Nephron progenitor cell (in vitro differentiated cells): ENCODE measurements around the gene SRCAP.
A peak's percentile ranks its signal among the peaks of the same experiment; 100 is the strongest.

Source experiments
- DNase-seq: peaks from one replicate; pipeline ENCODE4 v3.0.0; 2021
- H3K27ac Mint-ChIP-seq: 2 replicates; pipeline ENCODE4 v1.8.0; 2021; ENCODE audit warnings: mild to moderate bottlenecking, moderate library complexity, mixed read lengths
- H3K27me3 Mint-ChIP-seq: 2 replicates; pipeline ENCODE4 v1.8.0; 2021; ENCODE audit warnings: mild to moderate bottlenecking, low read depth, mixed read lengths; ENCODE audit not compliant: poor library complexity
- H3K36me3 Mint-ChIP-seq: 2 replicates; pipeline ENCODE4 v1.8.0; 2021; ENCODE audit warnings: low read depth, mixed read lengths
- H3K4me1 Mint-ChIP-seq: 2 replicates; pipeline ENCODE4 v1.8.0; 2021; ENCODE audit warnings: mixed read lengths
- H3K4me3 Mint-ChIP-seq: 2 replicates; pipeline ENCODE4 v1.8.0; 2021; ENCODE audit warnings: mild to moderate bottlenecking, moderate library complexity, mixed read lengths
- H3K9me3 Mint-ChIP-seq: 2 replicates; pipeline ENCODE4 v1.8.0; 2021; ENCODE audit warnings: mild to moderate bottlenecking, moderate library complexity, mixed read lengths
- CTCF ChIP-seq: fragments of 200-600 bp; sonication (generic); IDR thresholded peaks from 2 replicates; pipeline ENCODE4 v1.5.0; 2021; ENCODE audit warnings: antibody characterized with exemption

SRCAP gene

GRCh38 chr16:30782486-30783279, 83.7 kb downstream of the SRCAP start:
- Mint-ChIP-seq H3K27me3 (peaks cover 3% of the 10 kb centered on the region), H3K4me3 (no peak overlapping the region), H3K9me3 (no peaks in the 10 kb centered on the region), H3K27ac (peak overlapping the region; percentile 77), H3K4me1 (peaks cover 59% of the 10 kb centered on the region), H3K36me3 (peaks cover 24% of the 10 kb centered on the region)
- no peak for TF ChIP-seq CTCF
- DNase-seq, result no peak

GRCh38 chr16:30783280-30784109, 84.5 kb downstream of the SRCAP start:
- Mint-ChIP-seq H3K4me1 (peaks cover 56% of the 10 kb centered on the region), H3K27ac (peak overlapping the region; percentile 77), H3K9me3 (no peaks in the 10 kb centered on the region), H3K27me3 (peaks cover 3% of the 10 kb centered on the region), H3K36me3 (peaks cover 24% of the 10 kb centered on the region), H3K4me3 (no peak overlapping the region)
- no peak for DNase-seq
- no peak for TF ChIP-seq CTCF

- peaks cover 49% of the 10 kb centered on the region for H3K4me1 Mint-ChIP-seq
- H3K4me3 Mint-ChIP-seq, result peak overlapping the region; percentile 90
- no peak for DNase-seq
- peaks cover 24% of the 10 kb centered on the region for H3K36me3 Mint-ChIP-seq
- no peak for TF ChIP-seq CTCF
- peak overlapping the region; percentile 74 for H3K27ac Mint-ChIP-seq
- H3K9me3 Mint-ChIP-seq, result no peaks in the 10 kb centered on the region
- no peaks in the 10 kb centered on the region for H3K27me3 Mint-ChIP-seq
These were observed 85.2 kb downstream of the SRCAP start for GRCh38 chr16:30784215-30784614.

- Mint-ChIP-seq H3K27me3 (peaks cover 7% of the 10 kb centered on the region), H3K9me3 (no peaks in the 10 kb centered on the region), H3K4me3 (peak overlapping the region; percentile 90), H3K4me1 (peaks cover 38% of the 10 kb centered on the region), H3K36me3 (peaks cover 24% of the 10 kb centered on the region), H3K27ac (peak overlapping the region; percentile 74)
- no peak for DNase-seq
- TF ChIP-seq CTCF, result no peak
These were observed 86.4 kb downstream of the SRCAP start for GRCh38 chr16:30785126-30786106.

- H3K4me1 Mint-ChIP-seq, result peaks cover 31% of the 10 kb centered on the region
- H3K9me3 Mint-ChIP-seq, result no peaks in the 10 kb centered on the region
- H3K4me3 Mint-ChIP-seq, result peak overlapping the region; percentile 90
- peaks cover 18% of the 10 kb centered on the region for H3K36me3 Mint-ChIP-seq
- peaks cover 11% of the 10 kb centered on the region for H3K27me3 Mint-ChIP-seq
- peak; percentile 68 for DNase-seq
- no peak for TF ChIP-seq CTCF
- peak overlapping the region; percentile 89 for H3K27ac Mint-ChIP-seq
These were observed 87.4 kb downstream of the SRCAP start for GRCh38 chr16:30786115-30786935.
